Peyer's patch (tissue), 4 donors: ENCODE results near the gene GPC2. TPM values are rescaled to one million over a fixed set of nuclear protein-coding genes. Genes with fewer than 3 reads are reported as not detected.
"Not testable (repeated sequence)": the region's sequence is repeated elsewhere in the genome, so short reads cannot be mapped to it uniquely, and the experiment has no call there.

Experiments
- DNase-seq, 3 donors: peaks; one replicate each; pipeline ENCODE4 v3.0.0-alpha.2; 2017 to 2019
- H3K27ac ChIP-seq, 4 donors: fragments of 200-600 bp; sonication (generic); one replicate each; pipeline ENCODE4 v1.5.1; 2016 to 2019
- H3K27me3 ChIP-seq, 2 donors: fragments of 200-600 bp; sonication (generic); one replicate each; pipeline ENCODE4 v1.5.1; 2019
- H3K36me3 ChIP-seq, 3 donors: fragments of 200-600 bp; sonication (generic); one replicate each; pipeline ENCODE4 v1.5.1; 2016 to 2019
- H3K4me1 ChIP-seq, 4 donors: fragments of 200-600 bp; sonication (generic); one replicate each; pipeline ENCODE4 v1.5.1; 2016 to 2019
- H3K4me3 ChIP-seq, 4 donors: fragments of 200-600 bp; sonication (generic); 1 replicate in 3 of 4; 2 replicates in 1 of 4; pipeline ENCODE4 v1.5.1; 2016 to 2019; ENCODE audit warnings: mild to moderate bottlenecking in 1 of 4
- H3K9me3 ChIP-seq, 4 donors: fragments of 200-600 bp; sonication (generic); one replicate each; pipeline ENCODE4 v1.5.1; 2016 to 2019; ENCODE audit warnings: mild to moderate bottlenecking in 1 of 4
- POLR2A ChIP-seq, 2 donors: fragments of 450-650 bp; IDR thresholded peaks; one replicate each; pipeline ENCODE4 v1.5.1; 2017; ENCODE audit warnings: antibody characterized with exemption in 2 of 2, mild to moderate bottlenecking in 2 of 2, moderate library complexity in 2 of 2
- total RNA-seq, 4 donors: library from RNA; depleted of rRNA; stranded (reverse); fragments of >200 nt; gene quantifications; one replicate each; pipeline ENCODE4 v1.1.0, GENCODE V29; 2016
- TF ChIP-seq, protein P1 (sequence below), 6 experiments: fragments of 450-650 bp in 4 of 6; fragments of 200-600 bp in 2 of 6; sonication (generic) in 1 of 6; IDR thresholded peaks; one replicate each; pipeline ENCODE4 v1.5.1; 2017 to 2019; ENCODE audit warnings: antibody characterized with exemption in 6 of 6, mild to moderate bottlenecking in 3 of 6, moderate library complexity in 1 of 6

GPC2 gene
- total RNA-seq, 4 donors from 2014 or later, result 3.8 to 16.5 (median 6.7) TPM; not detected in 1

DNA sequence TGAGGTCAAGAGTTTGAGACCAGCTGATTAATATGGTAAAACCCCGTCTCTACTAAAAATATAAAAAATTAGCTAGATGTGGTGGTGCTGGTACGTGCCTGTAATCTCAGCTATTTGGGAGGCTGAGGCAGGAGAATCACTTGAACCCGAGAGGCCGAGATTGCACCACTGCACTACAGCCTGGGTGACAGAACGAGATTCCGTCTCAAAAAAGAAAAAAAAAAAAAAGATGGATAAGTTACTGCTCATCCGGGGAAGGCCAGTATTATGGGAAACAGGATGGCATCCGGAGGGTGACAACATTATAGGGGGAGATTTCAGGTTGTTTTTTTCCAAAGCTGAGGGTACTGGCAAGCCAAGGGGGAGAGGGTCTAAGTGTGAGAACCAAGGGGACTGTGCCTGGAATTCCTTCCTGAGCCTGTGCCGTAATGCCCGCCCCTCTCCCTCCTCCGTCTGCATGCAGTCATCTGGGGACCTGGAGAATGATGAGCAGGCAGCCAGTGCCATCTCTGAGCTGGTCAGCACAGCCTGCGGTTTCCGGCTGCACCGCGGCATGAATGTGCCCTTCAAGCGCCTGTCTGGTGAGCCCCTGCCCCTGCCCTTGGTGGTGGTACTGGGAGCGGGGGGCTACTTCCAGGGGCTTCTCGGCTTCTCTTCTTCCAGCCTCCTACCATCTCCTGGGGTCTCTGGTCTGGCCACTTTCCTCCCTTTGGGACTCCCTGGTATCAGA is 24.1 kb downstream of the GPC2 start:
- H3K9me3 ChIP-seq, result no peaks in the 10 kb centered on the region
- H3K27ac ChIP-seq, result peak overlapping the region in 3 of 4 donors; percentile 46 to 95 (median 81)
- peaks cover 0 to 41% (median 0%) of the 10 kb centered on the region in 3 donors for H3K36me3 ChIP-seq
- no peak overlapping the region for H3K4me3 ChIP-seq
- H3K4me1 ChIP-seq, result peaks cover 0 to 68% (median 13%) of the 10 kb centered on the region in 4 donors
- TF ChIP-seq POLR2A (IDR thresholded peaks at IDR 0.05), result no peak
- TF ChIP-seq, protein P1, sequence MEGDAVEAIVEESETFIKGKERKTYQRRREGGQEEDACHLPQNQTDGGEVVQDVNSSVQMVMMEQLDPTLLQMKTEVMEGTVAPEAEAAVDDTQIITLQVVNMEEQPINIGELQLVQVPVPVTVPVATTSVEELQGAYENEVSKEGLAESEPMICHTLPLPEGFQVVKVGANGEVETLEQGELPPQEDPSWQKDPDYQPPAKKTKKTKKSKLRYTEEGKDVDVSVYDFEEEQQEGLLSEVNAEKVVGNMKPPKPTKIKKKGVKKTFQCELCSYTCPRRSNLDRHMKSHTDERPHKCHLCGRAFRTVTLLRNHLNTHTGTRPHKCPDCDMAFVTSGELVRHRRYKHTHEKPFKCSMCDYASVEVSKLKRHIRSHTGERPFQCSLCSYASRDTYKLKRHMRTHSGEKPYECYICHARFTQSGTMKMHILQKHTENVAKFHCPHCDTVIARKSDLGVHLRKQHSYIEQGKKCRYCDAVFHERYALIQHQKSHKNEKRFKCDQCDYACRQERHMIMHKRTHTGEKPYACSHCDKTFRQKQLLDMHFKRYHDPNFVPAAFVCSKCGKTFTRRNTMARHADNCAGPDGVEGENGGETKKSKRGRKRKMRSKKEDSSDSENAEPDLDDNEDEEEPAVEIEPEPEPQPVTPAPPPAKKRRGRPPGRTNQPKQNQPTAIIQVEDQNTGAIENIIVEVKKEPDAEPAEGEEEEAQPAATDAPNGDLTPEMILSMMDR (IDR thresholded peaks at IDR 0.05), result no peak
- peak in 1 of 3 donors; percentile 47 for DNase-seq
- H3K27me3 ChIP-seq, result no peaks in the 10 kb centered on the region

DNA sequence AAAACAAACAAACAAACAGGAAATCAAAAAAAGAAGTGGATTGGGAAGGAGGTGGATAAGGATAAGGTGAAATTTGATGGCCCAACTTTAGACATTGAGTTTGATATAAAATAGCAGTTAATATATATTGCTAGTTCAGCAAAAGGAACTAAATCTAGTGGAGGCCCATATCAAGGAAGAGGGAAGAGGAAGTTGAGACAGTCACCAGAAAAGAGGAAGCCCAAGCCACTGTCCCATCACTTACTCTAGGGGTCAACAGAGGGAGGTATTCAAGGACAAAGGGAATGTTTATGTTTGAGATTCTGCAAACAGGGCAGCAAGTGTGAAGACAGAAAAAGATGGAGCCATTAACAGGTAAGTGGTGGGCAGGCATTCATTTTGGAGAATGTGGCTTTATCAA is 24.8 kb downstream of the GPC2 start:
- Histone ChIP-seq H3K4me1 (peaks cover 0 to 61% (median 7%) of the 10 kb centered on the region in 4 donors), H3K9me3 (no peaks in the 10 kb centered on the region), H3K36me3 (peaks cover 0 to 41% (median 0%) of the 10 kb centered on the region in 3 donors), H3K27me3 (no peaks in the 10 kb centered on the region), H3K4me3 (no peak overlapping the region), H3K27ac (peak overlapping the region in 1 of 4 donors; percentile 46)
- no peak for DNase-seq
- TF ChIP-seq, protein P1 (IDR thresholded peaks at IDR 0.05), result no peak

DNA sequence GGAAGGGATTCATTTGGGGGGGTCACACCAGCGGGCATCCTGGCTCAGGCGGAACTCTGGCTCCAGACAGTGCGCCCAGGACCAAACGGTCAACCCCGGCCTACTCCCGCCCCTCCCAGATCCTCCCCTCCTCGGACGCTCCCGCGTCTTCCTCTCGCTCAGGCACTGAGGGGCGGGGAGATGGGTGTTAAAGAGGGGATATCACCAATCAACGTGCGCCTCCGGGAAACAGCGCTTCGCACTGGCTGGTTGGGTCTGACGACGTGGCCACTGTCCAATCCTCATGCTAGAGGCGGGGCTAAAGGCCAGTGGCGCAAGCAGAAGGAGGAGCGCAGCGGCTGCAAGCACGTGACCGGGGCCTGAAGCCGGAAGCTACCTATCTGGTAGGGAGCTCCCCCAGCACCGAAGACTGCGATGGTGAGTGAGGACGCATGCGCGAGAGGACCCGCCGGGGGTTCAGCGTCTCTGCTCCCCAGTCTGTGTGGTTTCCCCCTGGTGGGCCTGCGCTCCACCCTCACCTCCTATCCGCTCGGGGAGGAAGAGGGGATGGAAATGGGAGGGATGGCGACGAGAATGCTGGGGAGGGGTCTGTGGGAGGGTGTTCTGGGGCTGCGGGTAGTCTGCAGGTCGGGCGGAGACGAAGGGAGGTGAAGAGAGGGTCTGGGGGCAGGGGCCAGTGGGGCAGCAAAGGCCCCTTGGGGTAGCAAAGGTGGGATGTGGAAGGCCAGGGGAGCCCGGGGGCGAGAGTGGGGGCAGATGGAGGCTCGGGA is 28.4 kb downstream of the GPC2 start, which contains the start of gene LAMTOR4:
Gene LAMTOR4 (plus strand): TSS at position 360 of the 770 bp plus-strand sequence. CDS start 55 bp downstream, at position 415.
- Histone ChIP-seq H3K4me1 (peaks cover 0 to 26% (median 2%) of the 10 kb centered on the region in 4 donors), H3K4me3 (peak within 1 kb of the TSS; percentile 72 to 96 (median 80)), H3K9me3 (no peaks in the 10 kb centered on the region), H3K27ac (peak within 1 kb of the TSS; percentile 83 to 96 (median 90)), H3K36me3 (peaks cover 0 to 17% (median 0%) of the 10 kb centered on the region in 3 donors), H3K27me3 (no peaks in the 10 kb centered on the region)
- peak; percentile 98 to 100 (median 99) for DNase-seq
- peak; percentile 57 to 84 for TF ChIP-seq POLR2A (IDR thresholded peaks at IDR 0.05)
- TF ChIP-seq, protein P1 (IDR thresholded peaks at IDR 0.05), result peak in 1 of 6 experiments; percentile 3

DNA sequence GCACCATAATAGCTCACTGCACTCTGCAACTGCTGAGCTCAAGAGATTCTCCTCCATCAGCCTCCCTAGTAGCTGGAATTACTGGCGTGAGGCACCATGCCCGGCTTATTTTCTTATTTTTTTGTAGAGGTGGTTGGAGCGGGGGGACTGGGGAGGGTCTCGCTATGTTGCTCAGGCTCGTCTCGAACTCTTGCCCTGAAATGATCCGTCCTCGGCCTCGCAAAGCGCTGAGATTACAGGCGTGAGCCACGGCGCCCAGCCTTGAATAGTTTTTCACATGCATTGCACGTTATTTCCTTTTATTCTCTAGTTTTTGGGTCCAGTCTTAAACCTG is 29.0 kb downstream of the GPC2 start:
- H3K4me3 ChIP-seq, result peak overlapping the region; percentile 72 to 96 (median 80)
- peaks cover 0 to 12% (median 0%) of the 10 kb centered on the region in 3 donors for H3K36me3 ChIP-seq
- peaks cover 0 to 20% (median 2%) of the 10 kb centered on the region in 4 donors for H3K4me1 ChIP-seq
- no peak for DNase-seq
- no peaks in the 10 kb centered on the region for H3K9me3 ChIP-seq
- TF ChIP-seq, protein P1 (IDR thresholded peaks at IDR 0.05), result no peak
- H3K27ac ChIP-seq, result peak overlapping the region; percentile 80 to 96 (median 89)
- no peaks in the 10 kb centered on the region for H3K27me3 ChIP-seq

DNA sequence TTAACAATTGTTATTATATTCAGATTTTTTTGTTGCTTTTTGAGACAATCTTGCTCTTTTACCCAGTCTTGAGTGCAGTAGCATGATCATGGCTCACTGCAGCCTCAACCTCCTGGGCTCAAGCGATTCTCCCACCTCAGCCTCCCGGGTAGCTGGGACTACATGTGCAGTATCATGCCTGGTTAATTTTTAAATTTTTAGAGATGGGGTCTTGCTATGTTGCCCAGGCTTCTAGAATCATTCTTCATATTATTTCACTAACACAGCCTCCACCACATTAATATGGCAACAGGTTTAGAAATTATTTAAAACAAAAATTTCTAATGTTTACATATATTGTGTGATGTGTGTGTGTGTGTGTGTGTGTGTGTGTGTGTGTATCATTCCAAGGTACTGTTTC is 29.9 kb downstream of the GPC2 start:
- TF ChIP-seq, protein P1 (IDR thresholded peaks at IDR 0.05), result no peak
- no peak overlapping the region for H3K4me3 ChIP-seq

DNA sequence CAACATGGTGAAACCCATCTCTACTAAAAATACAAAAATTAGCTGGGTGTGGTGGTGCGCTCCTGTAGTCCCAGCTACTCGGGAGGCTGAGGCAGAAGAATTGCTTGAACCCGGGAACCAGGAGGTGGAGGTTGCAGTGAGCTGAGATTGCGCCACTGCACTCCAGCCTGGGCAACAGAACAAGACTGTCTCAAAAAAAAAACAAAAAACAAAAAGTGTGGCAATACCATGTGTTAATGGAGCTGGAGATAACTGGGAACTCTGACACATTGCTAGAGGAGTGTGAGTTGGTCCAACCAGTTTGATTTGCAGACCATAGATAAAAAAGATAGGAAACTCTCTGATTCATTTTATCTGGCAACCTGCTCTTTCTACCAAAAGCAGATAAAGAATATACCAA is 30.8 kb downstream of the GPC2 start:
- not testable (repeated sequence) for H3K27ac ChIP-seq, DNase-seq

More for the DNA sequence above, 29.9 kb downstream of the GPC2 start:
- Histone ChIP-seq H3K9me3 (no peaks in the 10 kb centered on the region), H3K27me3 (no peaks in the 10 kb centered on the region), H3K27ac (no peak overlapping the region), H3K36me3 (peaks cover 0 to 7% (median 0%) of the 10 kb centered on the region in 3 donors), H3K4me1 (peaks cover 0 to 17% (median 2%) of the 10 kb centered on the region in 4 donors)
- DNase-seq, result no peak

More for the DNA sequence above, 30.8 kb downstream of the GPC2 start:
- H3K9me3 ChIP-seq, H3K27me3 ChIP-seq, H3K4me3 ChIP-seq, H3K36me3 ChIP-seq: not testable (repeated sequence)
- H3K4me1 ChIP-seq, result peaks cover 0 to 21% (median 2%) of the 10 kb centered on the region in 4 donors
